ENCODE data around the gene STK39.
A peak's percentile ranks its signal among the peaks of the same experiment; 100 is the strongest.

The STK39 gene

GRCh38 chr2:167944825-167945659, 302.4 kb downstream of the STK39 start:
- DNase-seq = no peak

GRCh38 chr2:167943897-167944296, 303.5 kb downstream of the STK39 start:
- no peak for DNase-seq

GRCh38 chr2:167943368-167943767, 304.0 kb downstream of the STK39 start:
- DNase-seq = no peak

- DNase-seq = no peak
These were observed 304.9 kb downstream of the STK39 start for GRCh38 chr2:167942366-167943081.

GRCh38 chr2:167941604-167942003, 305.8 kb downstream of the STK39 start:
- no peak for DNase-seq

GRCh38 chr2:167940734-167941507, 306.5 kb downstream of the STK39 start:
- DNase-seq = no peak

- DNase-seq = no peak
These were observed 307.1 kb downstream of the STK39 start for GRCh38 chr2:167940346-167940725.

GRCh38 chr2:167939514-167940345, 307.7 kb downstream of the STK39 start:
- DNase-seq = no peak

GRCh38 chr2:167937403-167937802, 310.0 kb downstream of the STK39 start:
- no peak for DNase-seq

GRCh38 chr2:167935803-167936110, 311.6 kb downstream of the STK39 start:
- no peak for DNase-seq

- DNase-seq = no peak
These were observed 314.1 kb downstream of the STK39 start for GRCh38 chr2:167933097-167933814.

GRCh38 chr2:167932123-167932693, 315.2 kb downstream of the STK39 start:
- no peak for DNase-seq

- peak; percentile 2 for DNase-seq
These were observed 317.9 kb downstream of the STK39 start for GRCh38 chr2:167929484-167929883.

- DNase-seq = no peak
These were observed 319.0 kb downstream of the STK39 start for GRCh38 chr2:167928434-167928833.

- DNase-seq = no peak
These were observed 321.6 kb downstream of the STK39 start for GRCh38 chr2:167925758-167926157.

GRCh38 chr2:167924556-167924955, 322.8 kb downstream of the STK39 start:
- DNase-seq = peak; percentile 30

GRCh38 chr2:167916756-167917155, 330.6 kb downstream of the STK39 start:
- no peak for DNase-seq

- DNase-seq = no peak
These were observed 332.4 kb downstream of the STK39 start for GRCh38 chr2:167914969-167915368.

GRCh38 chr2:167908786-167909185, 338.6 kb downstream of the STK39 start:
- no peak for DNase-seq

- DNase-seq = no peak
These were observed 341.7 kb downstream of the STK39 start for GRCh38 chr2:167905668-167906067.
